ENCODE results near the gene GLT6D1. TPM values are rescaled to one million over a fixed set of nuclear protein-coding genes. Genes with fewer than 3 reads are reported as not detected.

GLT6D1 gene
- total RNA-seq, 1 donor: not detected

DNA sequence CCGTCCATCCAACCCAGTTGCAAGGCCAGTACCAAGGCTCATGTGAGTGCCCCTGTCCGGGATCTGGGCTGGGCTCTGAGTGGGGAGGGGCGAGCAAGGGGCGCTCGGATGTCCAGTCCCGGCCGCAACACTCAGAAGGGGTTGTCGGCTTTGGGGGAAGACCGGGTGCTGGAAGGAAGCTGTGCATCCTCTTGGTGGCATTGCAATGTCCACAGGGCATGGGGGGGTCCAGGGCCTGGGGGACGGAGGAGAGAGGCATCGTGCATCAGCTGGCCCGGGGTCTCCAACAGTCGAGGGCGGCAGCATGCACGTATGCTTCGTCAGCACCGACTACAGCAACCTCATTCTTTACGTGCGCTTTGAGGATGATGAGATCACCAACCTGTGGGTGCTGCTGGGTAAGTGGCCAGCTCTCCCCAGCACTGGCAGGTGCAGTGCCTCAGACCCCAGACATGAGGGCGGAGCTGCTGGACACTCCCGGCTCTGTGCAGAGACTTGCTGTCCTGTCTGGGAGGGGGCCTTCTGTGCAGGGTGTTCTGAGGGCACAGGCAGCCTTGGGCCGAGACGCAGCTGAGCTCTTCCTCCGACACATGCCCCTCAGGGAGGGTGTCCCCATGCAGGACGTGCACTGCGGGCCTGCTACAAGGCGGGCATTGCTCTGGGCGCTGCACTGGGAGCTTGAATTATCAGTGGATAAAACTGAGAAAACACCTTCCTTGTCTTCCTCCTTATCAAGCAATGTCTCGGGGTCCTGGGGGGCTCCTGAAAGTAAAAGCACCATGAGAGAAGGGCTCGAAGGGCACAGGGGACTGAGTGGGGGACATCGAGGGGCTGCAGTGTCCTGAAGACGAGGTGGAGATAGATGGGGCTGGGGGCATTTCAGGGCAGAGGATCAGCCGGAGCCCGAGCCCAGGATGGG lies 22.5 kb downstream of the GLT6D1 start:
- H3K4me3 ChIP-seq (ENCODE audit: low read depth, low read length): no peak overlapping the region
- TF ChIP-seq, protein P1, sequence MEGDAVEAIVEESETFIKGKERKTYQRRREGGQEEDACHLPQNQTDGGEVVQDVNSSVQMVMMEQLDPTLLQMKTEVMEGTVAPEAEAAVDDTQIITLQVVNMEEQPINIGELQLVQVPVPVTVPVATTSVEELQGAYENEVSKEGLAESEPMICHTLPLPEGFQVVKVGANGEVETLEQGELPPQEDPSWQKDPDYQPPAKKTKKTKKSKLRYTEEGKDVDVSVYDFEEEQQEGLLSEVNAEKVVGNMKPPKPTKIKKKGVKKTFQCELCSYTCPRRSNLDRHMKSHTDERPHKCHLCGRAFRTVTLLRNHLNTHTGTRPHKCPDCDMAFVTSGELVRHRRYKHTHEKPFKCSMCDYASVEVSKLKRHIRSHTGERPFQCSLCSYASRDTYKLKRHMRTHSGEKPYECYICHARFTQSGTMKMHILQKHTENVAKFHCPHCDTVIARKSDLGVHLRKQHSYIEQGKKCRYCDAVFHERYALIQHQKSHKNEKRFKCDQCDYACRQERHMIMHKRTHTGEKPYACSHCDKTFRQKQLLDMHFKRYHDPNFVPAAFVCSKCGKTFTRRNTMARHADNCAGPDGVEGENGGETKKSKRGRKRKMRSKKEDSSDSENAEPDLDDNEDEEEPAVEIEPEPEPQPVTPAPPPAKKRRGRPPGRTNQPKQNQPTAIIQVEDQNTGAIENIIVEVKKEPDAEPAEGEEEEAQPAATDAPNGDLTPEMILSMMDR (IDR thresholded peaks at IDR 0.05; ENCODE audit: insufficient read depth, low read depth, low read length): no peak
- DNase-seq (ENCODE audit: low read depth): no peak

GRCh38 chr9:135615666-135616618 lies 23.4 kb downstream of the GLT6D1 start:
- no peak for DNase-seq (ENCODE audit: low read depth)
- no peak overlapping the region for H3K4me3 ChIP-seq (ENCODE audit: low read depth, low read length)
- TF ChIP-seq, protein P1 (IDR thresholded peaks at IDR 0.05; ENCODE audit: insufficient read depth, low read depth, low read length): peak; percentile 13

- no peak for DNase-seq (ENCODE audit: low read depth)
- TF ChIP-seq, protein P1 (IDR thresholded peaks at IDR 0.05; ENCODE audit: insufficient read depth, low read depth, low read length): no peak
- no peak overlapping the region for H3K4me3 ChIP-seq (ENCODE audit: low read depth, low read length)
These were observed 24.3 kb downstream of the GLT6D1 start for GRCh38 chr9:135614821-135615665.

DNA sequence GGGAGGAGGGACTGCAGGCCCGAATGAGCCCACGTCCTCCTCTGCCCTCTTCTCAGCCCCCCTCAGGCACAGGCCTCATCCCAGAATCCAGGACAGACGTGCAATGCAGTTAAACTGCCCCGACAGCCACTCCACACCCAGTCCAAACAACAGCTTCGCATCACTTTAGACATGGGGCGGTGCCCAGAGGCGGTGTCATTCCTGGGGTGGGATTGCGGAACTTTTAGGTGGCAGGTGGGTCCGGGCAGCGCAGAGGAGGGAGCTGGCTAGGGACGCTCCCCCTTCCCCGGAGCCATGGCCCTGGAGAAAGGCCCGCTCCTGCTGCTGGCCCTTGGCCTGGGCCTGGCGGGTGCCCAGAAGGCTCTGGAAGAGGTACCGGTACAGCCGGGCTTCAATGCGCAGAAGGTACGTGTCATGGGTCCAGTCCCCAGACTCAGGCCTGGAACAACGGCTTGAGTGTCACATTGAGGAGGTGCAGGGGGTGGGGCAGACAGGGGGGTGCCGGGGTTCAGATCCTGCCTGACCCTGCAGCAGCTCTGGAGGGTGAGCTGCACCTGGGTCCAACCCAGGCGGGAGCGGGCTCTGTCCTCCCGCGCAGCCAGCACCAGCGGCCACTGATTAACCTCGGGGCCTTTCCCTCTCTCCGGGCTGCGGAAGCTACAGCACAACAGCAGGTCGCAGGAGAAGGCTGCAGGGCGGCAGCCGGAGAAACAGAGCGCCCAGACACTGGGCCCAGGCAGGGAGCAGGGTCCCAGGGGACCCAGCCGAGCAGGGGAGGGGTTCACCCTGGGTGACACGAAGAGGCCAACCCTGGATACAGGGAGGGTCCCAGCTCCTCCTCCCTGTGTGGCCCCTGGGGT lies 25.2 kb downstream of the GLT6D1 start:
- H3K4me3 ChIP-seq (ENCODE audit: low read depth, low read length): no peak overlapping the region
- DNase-seq (ENCODE audit: low read depth): no peak
- TF ChIP-seq, protein P1 (IDR thresholded peaks at IDR 0.05; ENCODE audit: insufficient read depth, low read depth, low read length): no peak

GRCh38 chr9:135612981-135613910 lies 26.1 kb downstream of the GLT6D1 start:
- no peak for DNase-seq (ENCODE audit: low read depth)
- TF ChIP-seq, protein P1 (IDR thresholded peaks at IDR 0.05; ENCODE audit: insufficient read depth, low read depth, low read length): no peak
- no peak overlapping the region for H3K4me3 ChIP-seq (ENCODE audit: low read depth, low read length)

All from fibroblast of villous mesenchyme (primary cell).